Effector memory CD8-positive, alpha-beta T cell (primary cell): Measurements from ENCODE around the gene TWF2.
"Not testable (repeated sequence)": the region's sequence is repeated elsewhere in the genome, so short reads cannot be mapped to it uniquely, and the experiment has no call there.

Source experiments
- ATAC-seq: fragments of 150-1000 bp; cut with Tn5 transposase; replicated peaks from 2 replicates; pipeline ENCODE4 v1.10.0; 2021; ENCODE audit warnings: mild to moderate bottlenecking, moderate library complexity
- DNase-seq, 3 experiments: peaks; one replicate each; pipeline ENCODE4 v3.0.0; 2021
- H3K27ac Mint-ChIP-seq, 2 donors: one replicate each; pipeline ENCODE4 v1.8.0; 2022; ENCODE audit warnings: mild to moderate bottlenecking in 2 of 2, mixed read lengths in 2 of 2, moderate library complexity in 2 of 2
- H3K27me3 Mint-ChIP-seq, 2 donors: one replicate each; pipeline ENCODE4 v1.8.0; 2022; ENCODE audit warnings: mixed read lengths in 2 of 2
- H3K36me3 Mint-ChIP-seq: one replicate; pipeline ENCODE4 v1.8.0; 2022; ENCODE audit warnings: mild to moderate bottlenecking, moderate library complexity, mixed read lengths; ENCODE audit not compliant: insufficient read depth
- H3K4me1 Mint-ChIP-seq, 2 donors: one replicate each; pipeline ENCODE4 v1.8.0; 2022; ENCODE audit warnings: low read depth in 2 of 2, mixed read lengths in 2 of 2
- H3K4me3 Mint-ChIP-seq, 2 donors: one replicate each; pipeline ENCODE4 v1.8.0; 2022; ENCODE audit warnings: mild to moderate bottlenecking in 2 of 2, mixed read lengths in 2 of 2, moderate library complexity in 2 of 2
- H3K9me3 Mint-ChIP-seq, 2 donors: one replicate each; pipeline ENCODE4 v1.8.0; 2022; ENCODE audit warnings: mixed read lengths in 2 of 2
- total RNA-seq, 9 experiments: gene quantifications; one replicate each; lab custom pipeline; 2026; lab: John Stamatoyannopoulos, UW

Gene TWF2
- total RNA-seq = 13.4 to 69.7 (median 45.9) reads per million in 9 experiments

- Mint-ChIP-seq H3K27ac (peak within 1 kb of the TSS; percentile 93 to 95), H3K4me1 (peaks cover 54 to 73% of the 10 kb centered on the region in 2 donors), H3K4me3 (peak within 1 kb of the TSS; percentile 97 to 98), H3K36me3 (peaks cover 29% of the 10 kb centered on the region), H3K9me3 (no peaks in the 10 kb centered on the region), H3K27me3 (no peaks in the 10 kb centered on the region)
- ATAC-seq = peak; percentile 80
- DNase-seq = peak; percentile 78 to 84 (median 83)
Measured at GRCh38 chr3:52238761-52239701, at the start of gene TWF2. TSS of gene TWF2 (minus strand) at chr3:52239158. CDS start at chr3:52239016, 142 bp downstream.

GRCh38 chr3:52288674-52289073 lies 49.7 kb upstream of the TWF2 start:
- no peak for ATAC-seq

GRCh38 chr3:52286777-52287110 lies 47.8 kb upstream of the TWF2 start:
- H3K9me3 Mint-ChIP-seq = no peaks in the 10 kb centered on the region
- H3K27me3 Mint-ChIP-seq = no peaks in the 10 kb centered on the region
- peaks cover 22% of the 10 kb centered on the region for H3K36me3 Mint-ChIP-seq
- H3K4me3 Mint-ChIP-seq = peak overlapping the region; percentile 81 to 97
- H3K27ac Mint-ChIP-seq = peak overlapping the region; percentile 99 to 100
- H3K4me1 Mint-ChIP-seq = peaks cover 25 to 38% of the 10 kb centered on the region in 2 donors
- ATAC-seq = no peak
- DNase-seq = no peak

More at GRCh38 chr3:52288674-52289073, 49.7 kb upstream of the TWF2 start:
- no peak for DNase-seq
- Mint-ChIP-seq H3K27me3 (no peaks in the 10 kb centered on the region), H3K4me3 (peak overlapping the region; percentile 81 to 97), H3K9me3 (no peaks in the 10 kb centered on the region), H3K4me1 (peaks cover 18 to 27% of the 10 kb centered on the region in 2 donors), H3K27ac (peak overlapping the region; percentile 99 to 100), H3K36me3 (peaks cover 33% of the 10 kb centered on the region)

GRCh38 chr3:52284051-52284450 lies 45.1 kb upstream of the TWF2 start:
- not testable (repeated sequence) for H3K27me3 Mint-ChIP-seq, H3K4me3 Mint-ChIP-seq, H3K9me3 Mint-ChIP-seq, DNase-seq, ATAC-seq
- H3K4me1 Mint-ChIP-seq = peaks cover 33 to 36% of the 10 kb centered on the region in 2 donors
- peak overlapping the region; percentile 81 for H3K27ac Mint-ChIP-seq
- peaks cover 20% of the 10 kb centered on the region for H3K36me3 Mint-ChIP-seq

GRCh38 chr3:52283306-52283705 lies 44.3 kb upstream of the TWF2 start:
- DNase-seq (no peak), ATAC-seq (no peak)
- Mint-ChIP-seq H3K27ac (peak overlapping the region; percentile 81), H3K36me3 (peaks cover 27% of the 10 kb centered on the region), H3K4me1 (peaks cover 31 to 35% of the 10 kb centered on the region in 2 donors), H3K27me3 (no peaks in the 10 kb centered on the region), H3K9me3 (no peaks in the 10 kb centered on the region), H3K4me3 (no peak overlapping the region)

- Mint-ChIP-seq H3K4me3 (peak overlapping the region; percentile 63 to 70), H3K4me1 (peaks cover 36 to 39% of the 10 kb centered on the region in 2 donors), H3K36me3 (peaks cover 27% of the 10 kb centered on the region), H3K27me3 (no peaks in the 10 kb centered on the region), H3K27ac (peak overlapping the region; percentile 81), H3K9me3 (no peaks in the 10 kb centered on the region)
- peak; percentile 38 to 39 (median 39) for DNase-seq
- ATAC-seq = peak; percentile 33
Measured at GRCh38 chr3:52281981-52282801, 43.2 kb upstream of the TWF2 start.

- H3K27ac Mint-ChIP-seq = peak overlapping the region; percentile 95 to 97
- no peaks in the 10 kb centered on the region for H3K27me3 Mint-ChIP-seq
- H3K4me1 Mint-ChIP-seq = peaks cover 44 to 53% of the 10 kb centered on the region in 2 donors
- H3K36me3 Mint-ChIP-seq = peaks cover 31% of the 10 kb centered on the region
- no peak for DNase-seq
- ATAC-seq = no peak
- H3K9me3 Mint-ChIP-seq = no peaks in the 10 kb centered on the region
- H3K4me3 Mint-ChIP-seq = peak overlapping the region; percentile 90 to 98
Measured at GRCh38 chr3:52280050-52280461, 41.1 kb upstream of the TWF2 start.

- peak overlapping the region; percentile 95 to 97 for H3K27ac Mint-ChIP-seq
- H3K4me3 Mint-ChIP-seq = peak overlapping the region; percentile 90 to 98
- no peak for DNase-seq
- no peaks in the 10 kb centered on the region for H3K27me3 Mint-ChIP-seq
- peaks cover 46 to 55% of the 10 kb centered on the region in 2 donors for H3K4me1 Mint-ChIP-seq
- peaks cover 36% of the 10 kb centered on the region for H3K36me3 Mint-ChIP-seq
- H3K9me3 Mint-ChIP-seq = no peaks in the 10 kb centered on the region
- ATAC-seq = no peak
Measured at GRCh38 chr3:52279596-52279995, 40.6 kb upstream of the TWF2 start.

GRCh38 chr3:52278510-52279069 lies 39.6 kb upstream of the TWF2 start, which contains the start of gene WDR82:
TSS of gene WDR82 (minus strand) at chr3:52278649. CDS start at chr3:52278361, 288 bp downstream.
- peak within 1 kb of the TSS; percentile 90 to 98 for H3K4me3 Mint-ChIP-seq
- ATAC-seq (peak; percentile 78), DNase-seq (peak; percentile 95 to 97 (median 97))
- peak within 1 kb of the TSS; percentile 95 to 97 for H3K27ac Mint-ChIP-seq
- H3K4me1 Mint-ChIP-seq = peaks cover 56 to 65% of the 10 kb centered on the region in 2 donors
- H3K27me3 Mint-ChIP-seq = no peaks in the 10 kb centered on the region
- peaks cover 46% of the 10 kb centered on the region for H3K36me3 Mint-ChIP-seq
- H3K9me3 Mint-ChIP-seq = no peaks in the 10 kb centered on the region

- H3K27me3 Mint-ChIP-seq = no peaks in the 10 kb centered on the region
- peaks cover 59 to 65% of the 10 kb centered on the region in 2 donors for H3K4me1 Mint-ChIP-seq
- H3K36me3 Mint-ChIP-seq = peaks cover 51% of the 10 kb centered on the region
- DNase-seq = peak in 2 of 3 experiments; percentile 48 to 62
- H3K4me3 Mint-ChIP-seq = peak overlapping the region; percentile 90 to 98
- ATAC-seq = peak; percentile 58
- peak overlapping the region; percentile 95 to 97 for H3K27ac Mint-ChIP-seq
- no peaks in the 10 kb centered on the region for H3K9me3 Mint-ChIP-seq
Measured at GRCh38 chr3:52277972-52278509, 39.1 kb upstream of the TWF2 start.

GRCh38 chr3:52277071-52277964 lies 38.4 kb upstream of the TWF2 start:
- H3K36me3 Mint-ChIP-seq = peaks cover 58% of the 10 kb centered on the region
- H3K4me3 Mint-ChIP-seq = peak overlapping the region; percentile 90 to 98
- ATAC-seq = peak; percentile 37
- no peaks in the 10 kb centered on the region for H3K27me3 Mint-ChIP-seq
- DNase-seq = peak; percentile 57 to 68 (median 63)
- peak overlapping the region; percentile 95 to 97 for H3K27ac Mint-ChIP-seq
- H3K9me3 Mint-ChIP-seq = no peaks in the 10 kb centered on the region
- peaks cover 63 to 69% of the 10 kb centered on the region in 2 donors for H3K4me1 Mint-ChIP-seq

- ATAC-seq, H3K27me3 Mint-ChIP-seq, DNase-seq, H3K9me3 Mint-ChIP-seq: not testable (repeated sequence)
- Mint-ChIP-seq H3K4me3 (peak overlapping the region; percentile 90 to 98), H3K27ac (peak overlapping the region; percentile 95 to 97), H3K4me1 (peaks cover 72 to 81% of the 10 kb centered on the region in 2 donors), H3K36me3 (peaks cover 74% of the 10 kb centered on the region)
Measured at GRCh38 chr3:52274781-52275180, 35.8 kb upstream of the TWF2 start.
